Mucosa of descending colon (tissue), 3 donors: ENCODE results near the gene EWSR1. TPM values are rescaled to one million over a fixed set of nuclear protein-coding genes. Genes with fewer than 3 reads are reported as not detected.
A peak's percentile ranks its signal among the peaks of the same experiment; 100 is the strongest.

Experiments
- ATAC-seq: fragments of 200-7000 bp; cut with Tn5 transposase; one replicate; pipeline ENCODE4 v1.9.1; 2020; ENCODE audit warnings: mild to moderate bottlenecking, moderate library complexity
- DNase-seq, 3 donors: peaks; one replicate each; pipeline ENCODE4 v3.0.0-alpha.2; 2020
- H3K36me3 ChIP-seq: fragments of 200-600 bp; one replicate; pipeline ENCODE4 v1.8.0; 2021; ENCODE audit warnings: low read depth, mild to moderate bottlenecking
- H3K4me1 ChIP-seq: fragments of 200-600 bp; one replicate; pipeline ENCODE4 v1.8.0; 2021; ENCODE audit warnings: low read depth, mild to moderate bottlenecking
- H3K4me3 ChIP-seq: fragments of 200-600 bp; one replicate; pipeline ENCODE4 v1.8.0; 2021; ENCODE audit warnings: mild to moderate bottlenecking
- H3K9me3 ChIP-seq: fragments of 200-600 bp; one replicate; pipeline ENCODE4 v1.8.0; 2021; ENCODE audit warnings: mild to moderate bottlenecking
- CTCF ChIP-seq: fragments of 200-600 bp; IDR thresholded peaks from one replicate; pipeline ENCODE4 v1.8.0; 2022; ENCODE audit warnings: antibody characterized with exemption, mild to moderate bottlenecking
- intact Hi-C, 2 donors: fragments of 100-400 bp; cut with DNase I in 1 of 2; cut with micrococcal nuclease in 1 of 2; formaldehyde crosslinking; loops; one replicate each; pipeline versions ENCODE4 v1.11.0 to v1.11.1; 2022; cut with DNase I, micrococcal nuclease
- total RNA-seq, 3 donors: library from RNA; stranded (reverse); fragmentation: NEBNext Ultra II Directional in 2 of 3; extraction: Animal tissue kit (Norgen Biotek cat#: 25700) in 2 of 3; gene quantifications; one replicate each; pipeline versions ENCODE4 v1.2.1 to v1.2.4, GENCODE V29; 2021 to 2023
- donor health status: DM: no; HTN: no; CAD: no; lungs with moderate emphysema.
- donor health status: DM: no; HTN: no; CAD: no.
- donor health status: DM: no; HTN: yes; CAD: no.

Gene EWSR1
- total RNA-seq, 3 donors from 2014 or later, result 176 to 227 (median 179) TPM

- H3K4me3 ChIP-seq, result peak within 1 kb of the TSS; percentile 75
- H3K4me1 ChIP-seq, result peaks cover 57% of the 10 kb centered on the region
- DNase-seq (peak; percentile 85 to 92 (median 89)), ATAC-seq (peak; percentile 72)
- intact Hi-C loops, result no loop called here
- H3K9me3 ChIP-seq, result no peaks in the 10 kb centered on the region
- no peaks in the 10 kb centered on the region for H3K36me3 ChIP-seq
- peak; percentile 70 for TF ChIP-seq CTCF
Measured at GRCh38 chr22:29306175-29306834, 38.2 kb downstream of the EWSR1 start, which contains the start of gene GAS2L1. TSS of gene GAS2L1 (plus strand) at chr22:29306650. CDS start at chr22:29308106, 1,456 bp downstream.

GRCh38 chr22:29306835-29307595 lies 38.9 kb downstream of the EWSR1 start:
- Histone ChIP-seq H3K4me3 (peak overlapping the region; percentile 75), H3K9me3 (no peaks in the 10 kb centered on the region), H3K36me3 (no peaks in the 10 kb centered on the region), H3K4me1 (peaks cover 62% of the 10 kb centered on the region)
- no peak for TF ChIP-seq CTCF
- peak; percentile 74 for ATAC-seq
- DNase-seq, result peak; percentile 84 to 88 (median 85)
- intact Hi-C loops, result no loop called here

- DNase-seq (no peak), ATAC-seq (no peak)
- Histone ChIP-seq H3K36me3 (no peaks in the 10 kb centered on the region), H3K4me1 (peaks cover 58% of the 10 kb centered on the region), H3K4me3 (peak overlapping the region; percentile 75), H3K9me3 (no peaks in the 10 kb centered on the region)
- intact Hi-C loops, result no loop called here
- TF ChIP-seq CTCF, result no peak
Measured at GRCh38 chr22:29307596-29308147, 39.6 kb downstream of the EWSR1 start.

DNA sequence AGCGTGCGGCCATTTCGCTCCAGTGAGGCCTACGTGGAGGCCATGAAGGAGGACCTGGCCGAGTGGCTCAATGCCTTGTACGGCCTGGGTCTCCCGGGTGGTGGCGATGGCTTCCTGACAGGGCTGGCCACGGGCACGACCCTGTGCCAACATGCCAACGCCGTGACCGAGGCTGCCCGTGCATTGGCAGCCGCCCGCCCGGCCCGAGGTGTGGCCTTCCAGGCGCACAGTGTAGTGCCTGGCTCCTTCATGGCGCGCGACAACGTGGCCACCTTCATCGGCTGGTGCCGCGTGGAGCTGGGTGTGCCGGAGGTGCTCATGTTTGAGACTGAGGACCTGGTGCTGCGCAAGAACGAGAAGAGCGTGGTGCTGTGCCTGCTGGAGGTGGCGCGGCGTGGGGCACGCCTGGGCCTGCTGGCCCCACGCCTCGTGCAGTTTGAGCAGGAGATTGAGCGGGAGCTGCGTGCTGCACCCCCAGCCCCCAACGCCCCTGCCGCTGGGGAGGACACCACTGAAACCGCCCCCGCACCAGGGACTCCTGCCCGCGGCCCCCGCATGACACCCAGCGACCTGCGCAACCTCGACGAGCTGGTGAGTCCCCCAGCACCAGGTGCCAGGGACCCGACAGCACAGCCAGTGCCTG lies 40.2 kb downstream of the EWSR1 start:
- no peaks in the 10 kb centered on the region for H3K9me3 ChIP-seq
- no peak for ATAC-seq
- peak in 2 of 3 donors; percentile 54 to 61 for DNase-seq
- no peak overlapping the region for H3K4me3 ChIP-seq
- H3K4me1 ChIP-seq, result peaks cover 57% of the 10 kb centered on the region
- intact Hi-C loops, result no loop called here
- TF ChIP-seq CTCF, result no peak
- H3K36me3 ChIP-seq, result no peaks in the 10 kb centered on the region

DNA sequence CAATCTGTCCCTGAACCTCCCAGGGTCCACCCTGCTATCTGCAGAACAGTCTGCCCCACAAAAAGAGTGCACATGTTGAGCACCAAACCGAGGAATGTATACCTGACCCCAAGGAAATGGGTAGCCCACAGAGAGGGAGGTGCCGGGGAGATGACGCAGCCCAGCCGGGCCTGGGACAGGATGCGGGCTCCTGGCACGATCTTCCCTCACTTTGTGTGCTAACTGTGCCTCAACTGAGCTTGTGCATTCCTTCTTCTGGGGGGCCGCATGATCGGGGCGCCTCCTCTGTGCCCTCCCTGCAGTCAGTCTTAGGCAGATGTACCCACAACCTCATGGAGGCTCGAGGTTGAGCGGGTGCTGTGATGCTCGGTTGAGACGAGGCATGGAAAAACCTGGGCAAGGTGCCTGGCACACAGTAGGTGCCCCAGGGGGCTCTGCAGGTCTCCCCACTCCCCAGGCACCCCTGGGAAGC lies 40.8 kb downstream of the EWSR1 start:
- H3K4me1 ChIP-seq, result peaks cover 60% of the 10 kb centered on the region
- H3K36me3 ChIP-seq, result no peaks in the 10 kb centered on the region
- ATAC-seq, result no peak
- H3K4me3 ChIP-seq, result no peak overlapping the region
- H3K9me3 ChIP-seq, result no peaks in the 10 kb centered on the region
- TF ChIP-seq CTCF, result no peak
- peak in 1 of 3 donors; percentile 58 for DNase-seq
- intact Hi-C loops, result no loop called here
